ENCODE results near the gene FA2H. TPM values are rescaled to one million over a fixed set of nuclear protein-coding genes. Genes with fewer than 3 reads are reported as not detected.

Gene FA2H
- total and polyA plus RNA-seq, 2 experiments from 2014 or later, result 5.7 to 6.3 TPM

- no peaks in the 10 kb centered on the region for H3K9me2 ChIP-seq (ENCODE audit: insufficient read depth)
- H4K20me1 ChIP-seq (replicated peaks; ENCODE audit: insufficient read depth), result no peaks in the 10 kb centered on the region
- H3K4me3 ChIP-seq, result peak overlapping the region; percentile 76
- peaks cover 22% of the 10 kb centered on the region for H3K27me3 Mint-ChIP-seq (ENCODE audit: insufficient read depth, low read depth, poor library complexity)
- DNase-seq (ENCODE audit: low spot score) (no peak), ATAC-seq (peak; percentile 39)
- peaks cover 12% of the 10 kb centered on the region; the same call in 2 of the 3 replicates for H3K4me1 Mint-ChIP-seq
- no peaks in the 10 kb centered on the region for H3K36me3 Mint-ChIP-seq (ENCODE audit: low read depth)
- no peaks in the 10 kb centered on the region for H3K9me3 Mint-ChIP-seq
- peak overlapping the region; percentile 98 for H2AFZ ChIP-seq
- no peak overlapping the region for H3K27ac ChIP-seq (ENCODE audit: low read depth)
- no peak overlapping the region for H3K27ac Mint-ChIP-seq
- H3K4me3 Mint-ChIP-seq, result peak overlapping the region; percentile 86
- H3K27me3 ChIP-seq (ENCODE audit: insufficient read depth), result peaks cover 21% of the 10 kb centered on the region
- no peaks in the 10 kb centered on the region for H3K36me3 ChIP-seq (ENCODE audit: insufficient read depth)
- no peaks in the 10 kb centered on the region for H3K79me2 ChIP-seq (replicated peaks; ENCODE audit: insufficient read depth)
- no peak for TF ChIP-seq EZH2 (IDR thresholded peaks at IDR 0.05; ENCODE audit: low read depth, unreplicated experiment)
- TF ChIP-seq ZNF331 (CRISPR knock-in tag; IDR thresholded peaks at IDR 0.05; ENCODE audit: low read depth), result no peak
- TF ChIP-seq REST (IDR thresholded peaks at IDR 0.05; ENCODE audit: unreplicated experiment), result no peak
- TF ChIP-seq CREB1 (CRISPR knock-in tag; IDR thresholded peaks at IDR 0.05; ENCODE audit: low read depth), result no peak
- no peak for TF ChIP-seq NANOG (IDR thresholded peaks at IDR 0.05; ENCODE audit: borderline replicate concordance)
- no peak for TF ChIP-seq ZNF462 (CRISPR knock-in tag; IDR thresholded peaks at IDR 0.05)
- no peak for TF ChIP-seq CTCF (conservative IDR thresholded peaks at IDR 0.05; ENCODE audit: low read depth in 2 of 2)
- TF ChIP-seq POLR2AphosphoS5 (IDR thresholded peaks at IDR 0.05; ENCODE audit: low read depth), result no peak
- no peak for TF ChIP-seq EZH2phosphoT487 (IDR thresholded peaks at IDR 0.05; ENCODE audit: unreplicated experiment)
- no peak for TF ChIP-seq ETS1 (IDR thresholded peaks at IDR 0.05)
- no peak for TF ChIP-seq JUNB (IDR thresholded peaks at IDR 0.05; ENCODE audit: unreplicated experiment)
- TF ChIP-seq STAT1 (IDR thresholded peaks at IDR 0.05; ENCODE audit: unreplicated experiment), result no peak
- TF ChIP-seq ZNF114 (CRISPR knock-in tag; IDR thresholded peaks at IDR 0.05), result no peak
- peaks cover 16% of the 10 kb centered on the region for H3K4me1 ChIP-seq (ENCODE audit: insufficient read depth)
- peaks cover 5% of the 10 kb centered on the region; the same call in 1 of the 2 replicates for H3F3A ChIP-seq (replicated peaks; ENCODE audit: low read depth)
- H3K4me2 ChIP-seq, result peak overlapping the region; percentile 76
Measured at GRCh38 chr16:74700116-74700437, 74.5 kb downstream of the FA2H start.

All from GM23338 (cell line).